H1 (cell line): ENCODE results near the gene SECISBP2. TPM values are rescaled to one million over a fixed set of nuclear protein-coding genes. Genes with fewer than 3 reads are reported as not detected.

Source experiments
- CTCF ChIA-PET: fragments of 300-600 bp; sonication (Branson Sonifier 250); formaldehyde crosslinking; loops from one replicate; lab custom pipeline; 2021; ENCODE audit not compliant: partially characterized antibody; lab: Charles Lee
- POLR2A ChIA-PET: fragments of 300-600 bp; sonication (Branson Sonifier 250); formaldehyde crosslinking; loops from one replicate; lab custom pipeline; 2021; ENCODE audit warnings: inconsistent platforms; ENCODE audit not compliant: partially characterized antibody; lab: Charles Lee
- DNase-seq, 2 experiments: peaks; one replicate each; pipeline versions ENCODE4 v3.0.0 to v3.0.0-alpha.2; 2010 to 2022; ENCODE audit warnings: low spot score in 2 of 2, low read depth in 1 of 2, mixed read lengths in 1 of 2
- FAIRE-seq: peaks from 2 replicates; lab custom pipeline; 2011; peaks lifted over from hg19 to GRCh38; lab: Jason Lieb, UNC
- H2AFZ ChIP-seq: 2 replicates; pipeline ENCODE4 v1.8.1; 2012; ENCODE audit warnings: low read length, inconsistent platforms
- H2AK5ac ChIP-seq: 2 replicates; pipeline ENCODE4 v1.6.1; 2013; ENCODE audit warnings: low read depth, low read length
- H2BK120ac ChIP-seq: replicated peaks from 2 replicates; pipeline ENCODE3; 2013; ENCODE audit warnings: low read depth, low read length, inconsistent platforms
- H2BK12ac ChIP-seq: 2 replicates; pipeline ENCODE4 v1.6.1; 2013; ENCODE audit warnings: low read depth, low read length
- H2BK15ac ChIP-seq: 2 replicates; pipeline ENCODE4 v1.6.1; 2013; ENCODE audit warnings: low read length
- H2BK20ac ChIP-seq: 2 replicates; pipeline ENCODE4 v1.6.1; 2013; ENCODE audit warnings: low read length
- H2BK5ac ChIP-seq: 2 replicates; pipeline ENCODE4 v1.6.1; 2013; ENCODE audit warnings: low read depth, low read length
- H3K14ac ChIP-seq: 2 replicates; pipeline ENCODE4 v1.6.1; 2013; ENCODE audit warnings: inconsistent platforms; ENCODE audit not compliant: insufficient read length
- H3K18ac ChIP-seq: 2 replicates; pipeline ENCODE4 v1.6.1; 2013; ENCODE audit warnings: low read length; ENCODE audit errors: extremely low read depth
- H3K23ac ChIP-seq: 2 replicates; pipeline ENCODE4 v1.6.1; 2013; ENCODE audit warnings: inconsistent platforms; ENCODE audit not compliant: insufficient read length
- H3K23me2 ChIP-seq: 2 replicates; pipeline ENCODE4 v1.6.1; 2013; ENCODE audit warnings: low read depth, low read length
- H3K27ac ChIP-seq: 2 replicates; pipeline ENCODE4 v1.6.1; 2011; ENCODE audit warnings: low read depth, low read length, inconsistent platforms
- H3K27me3 ChIP-seq, 4 experiments: replicated peaks in 1 of 4; 1 replicate in 1 of 4; 2 replicates in 3 of 4; pipeline versions ENCODE4 v1.6.1 to v1.8.1; 2011 to 2013; ENCODE audit warnings: low read length in 3 of 4, mild to moderate bottlenecking in 3 of 4, inconsistent platforms in 2 of 4, mixed read lengths in 2 of 4, moderate library complexity in 1 of 4; ENCODE audit not compliant: control insufficient read depth in 3 of 4, insufficient read depth in 3 of 4; ENCODE audit errors: extremely low read depth in 1 of 4
- H3K36me3 ChIP-seq, 4 experiments: 2 replicates each; pipeline versions ENCODE4 v1.6.1 to v1.8.1; 2011 to 2013; ENCODE audit warnings: mild to moderate bottlenecking in 4 of 4, low read length in 3 of 4, moderate library complexity in 2 of 4, control low read depth in 1 of 4, inconsistent platforms in 1 of 4; ENCODE audit not compliant: insufficient read depth in 4 of 4, control insufficient read depth in 2 of 4
- H3K4ac ChIP-seq: replicated peaks from 2 replicates; pipeline ENCODE3; 2013; ENCODE audit warnings: low read length, low read depth, mixed read lengths, inconsistent platforms; ENCODE audit not compliant: insufficient read length
- H3K4me1 ChIP-seq, 4 experiments: replicated peaks in 1 of 4; 1 replicate in 1 of 4; 2 replicates in 3 of 4; pipeline versions ENCODE4 v1.6.1 to v1.8.1; 2011 to 2013; ENCODE audit warnings: low read length in 3 of 4, inconsistent platforms in 2 of 4, mixed read lengths in 1 of 4; ENCODE audit not compliant: insufficient read depth in 4 of 4, control insufficient read depth in 3 of 4
- H3K4me2 ChIP-seq, 2 experiments: 2 replicates each; pipeline versions ENCODE4 v1.6.1 to v1.8.1; 2011 to 2013; ENCODE audit warnings: low read depth in 2 of 2, low read length in 2 of 2, control low read depth in 1 of 2, inconsistent platforms in 1 of 2, mild to moderate bottlenecking in 1 of 2; ENCODE audit not compliant: insufficient read depth in 1 of 2
- H3K4me3 ChIP-seq, 4 experiments: fragments of 200-600, 300-600 bp in 1 of 4; sonication (generic), shearing (Covaris generic), sonication (Bioruptor Twin) in 1 of 4; 2 replicates each; pipeline versions ENCODE4 v1.5.1 to v1.8.1; 2011 to 2016; ENCODE audit warnings: low read length in 4 of 4, low read depth in 3 of 4, control low read depth in 2 of 4, inconsistent platforms in 2 of 4, mild to moderate bottlenecking in 2 of 4, mixed read lengths in 1 of 4, moderate library complexity in 1 of 4; ENCODE audit not compliant: insufficient read depth in 2 of 4; ENCODE audit errors: extremely low read depth in 1 of 4
- H3K56ac ChIP-seq: replicated peaks from 2 replicates; pipeline ENCODE3; 2013; ENCODE audit warnings: low read depth, mild to moderate bottlenecking, mixed read lengths, low read length, inconsistent platforms; ENCODE audit not compliant: insufficient read length
- H3K79me1 ChIP-seq: 2 replicates; pipeline ENCODE4 v1.6.1; 2013; ENCODE audit warnings: low read depth, low read length, control low read depth
- H3K79me2 ChIP-seq, 2 experiments: 2 replicates each; pipeline versions ENCODE4 v1.6.1 to v1.8.1; 2012 to 2013; ENCODE audit warnings: low read length in 2 of 2, mild to moderate bottlenecking in 2 of 2, inconsistent platforms in 1 of 2; ENCODE audit not compliant: insufficient read depth in 2 of 2, control insufficient read depth in 1 of 2
- H3K9ac ChIP-seq, 4 experiments: replicated peaks in 1 of 4; 1 replicate in 1 of 4; 2 replicates in 3 of 4; pipeline versions ENCODE4 v1.6.1 to v1.8.1; 2011 to 2013; ENCODE audit warnings: low read depth in 3 of 4, low read length in 3 of 4, control low read depth in 2 of 4, mild to moderate bottlenecking in 2 of 4, moderate library complexity in 2 of 4, inconsistent platforms in 1 of 4; ENCODE audit errors: extremely low read depth in 1 of 4
- H3K9me3 ChIP-seq, 2 experiments: 2 replicates each; pipeline versions ENCODE4 v1.6.1 to v1.8.1; 2012 to 2013; ENCODE audit warnings: mild to moderate bottlenecking in 2 of 2, moderate library complexity in 2 of 2, control low read depth in 1 of 2, inconsistent platforms in 1 of 2, low read depth in 1 of 2, low read length in 1 of 2, mixed read lengths in 1 of 2; ENCODE audit not compliant: insufficient read depth in 2 of 2
- H4K20me1 ChIP-seq, 2 experiments: replicated peaks in 1 of 2; 2 replicates each; pipeline versions ENCODE3 to v1.8.1; 2011 to 2013; ENCODE audit warnings: inconsistent platforms in 2 of 2, low read length in 2 of 2, mild to moderate bottlenecking in 1 of 2; ENCODE audit not compliant: insufficient read depth in 2 of 2, control insufficient read depth in 1 of 2
- H4K5ac ChIP-seq: 2 replicates; pipeline ENCODE4 v1.6.1; 2013; ENCODE audit warnings: low read length, low read depth, mixed read lengths, inconsistent platforms; ENCODE audit not compliant: insufficient read length
- H4K8ac ChIP-seq: 2 replicates; pipeline ENCODE4 v1.8.0; 2013; ENCODE audit warnings: mild to moderate bottlenecking, moderate library complexity, low read length, inconsistent platforms; ENCODE audit not compliant: insufficient read depth; ENCODE audit errors: extremely low read depth
- H4K91ac ChIP-seq: replicated peaks from 2 replicates; pipeline ENCODE3; 2013; ENCODE audit warnings: low read length, mixed read lengths, inconsistent platforms; ENCODE audit not compliant: insufficient read length
- CREB1 ChIP-seq: IDR thresholded peaks from 2 replicates; pipeline ENCODE4 v1.6.1; 2012; ENCODE audit warnings: inconsistent platforms
- SAP30 ChIP-seq: fragments of 300-600 bp; sonication (generic); IDR thresholded peaks from 2 replicates; pipeline ENCODE4 v1.7.1; 2012; ENCODE audit warnings: low read length, moderate library complexity, mild to moderate bottlenecking, inconsistent platforms; ENCODE audit not compliant: insufficient read depth, insufficient replicate concordance
- SIN3A ChIP-seq, 2 experiments: IDR thresholded peaks in 1 of 2; conservative IDR thresholded peaks in 1 of 2; 2 replicates each; pipeline ENCODE4 v1.6.1; 2011 to 2012; ENCODE audit warnings: low read length in 2 of 2, improper control_type of control experiment in 1 of 2, low read depth in 1 of 2, mild to moderate bottlenecking in 1 of 2
- SP4 ChIP-seq: IDR thresholded peaks from 2 replicates; pipeline ENCODE4 v1.6.1; 2012; ENCODE audit warnings: low read length, inconsistent platforms
- TEAD4 ChIP-seq: IDR thresholded peaks from 2 replicates; pipeline ENCODE4 v1.6.1; 2012; ENCODE audit warnings: low read depth, low read length, inconsistent platforms, mixed read lengths
- ZNF274 ChIP-seq: IDR thresholded peaks from 2 replicates; pipeline ENCODE4 v1.7.0; 2012; ENCODE audit warnings: low read length, borderline replicate concordance; ENCODE audit errors: extremely low read depth
- WGBS, 2 experiments: shearing (Covaris generic) in 1 of 2; methylation state at CpG; one replicate each; pipeline versions ENCODE4 v1.1.6 to v1.1.7; 2013 to 2015; ENCODE audit warnings: low lambda C conversion rate in 2 of 2, mixed read lengths in 2 of 2, inconsistent platforms in 1 of 2, low coverage in 1 of 2, missing lambda C conversion rate in 1 of 2; ENCODE audit not compliant: insufficient replicate concordance in 2 of 2, insufficient coverage in 1 of 2, insufficient read length in 1 of 2; ENCODE audit errors: extremely low coverage in 1 of 2, missing lambda C conversion rate in 1 of 2; 5-methylcytosine and 5-hydroxymethylcytosine counted together
- polyA plus RNA-seq, 7 experiments: library from polyadenylated mRNA; depleted of rRNA in 3 of 7; stranded (reverse) in 5 of 7; unstranded in 2 of 7; fragments of >200 nt in 5 of 7; fragments of 200-250 nt in 2 of 7; gene quantifications; 1 replicate in 5 of 7; 2 replicates in 1 of 7; 4 replicates in 1 of 7; pipeline versions ENCODE4 v1.2.1 to v1.2.3, GENCODE V29; 2011 to 2013; ENCODE audit warnings: missing spikeins in 2 of 7, mixed read lengths in 2 of 7
- total RNA-seq: library from RNA; stranded (reverse); fragmentation: NEBNext Ultra II Directional; extraction: Animal tissue kit (Norgen Biotek cat#: 25700); gene quantifications from 2 replicates; pipeline ENCODE4 v1.2.1, GENCODE V29; 2021

The SECISBP2 gene
- total and polyA plus RNA-seq, 2 of the 8 experiments (the other 6 are each of a cell fraction or from before 2014, with no cell fraction given) = 39.0 to 61.7 TPM

- H2AFZ ChIP-seq = no peak overlapping the region
- H3K27ac ChIP-seq = no peak overlapping the region
- H4K8ac ChIP-seq = no peak overlapping the region
- no peak overlapping the region for H3K9ac ChIP-seq
- no peak overlapping the region for H4K5ac ChIP-seq
- no peak overlapping the region for H3K4me2 ChIP-seq
- no peak overlapping the region for H3K14ac ChIP-seq
- peaks cover 4 to 8% of the 10 kb centered on the region in 2 experiments for H4K20me1 ChIP-seq
- CTCF ChIA-PET = interaction anchor here (1.6 to 2.0 kb wide), 2 partner anchors 19 to 46 kb away, joined by 3 to 6 read pairs; no protein-coding TSS in a partner anchor
- no peak overlapping the region for H3K56ac ChIP-seq
- peaks cover 15 to 36% (median 24%) of the 10 kb centered on the region in 4 experiments; a peak in 7 of 8 replicates for H3K36me3 ChIP-seq
- 87% methylated on average over 14 of the region's 16 CpGs; no CpG with 5 or more reads in 1 of the 2 experiments for WGBS, 2 experiments
- no peaks in the 10 kb centered on the region for H3K9me3 ChIP-seq
- no peaks in the 10 kb centered on the region for H3K27me3 ChIP-seq
- H2BK5ac ChIP-seq = no peak overlapping the region; the same call in 1 of the 2 replicates
- H3K79me2 ChIP-seq = no peaks in the 10 kb centered on the region
- H3K4ac ChIP-seq = no peak overlapping the region
- TF ChIP-seq CREB1 (no peak), SAP30 (no peak), SIN3A (conservative IDR thresholded peaks at IDR 0.05 in 1 of 2, IDR thresholded peaks at IDR 0.05 in 1 of 2; ENCODE audit: low read depth in 1 of 2, low read length in 2 of 2) (no peak), SP4 (no peak), TEAD4 (0 out of 2 replicates have a peak, but pooled peaks have one; percentile 4), ZNF274 (no peak)
- H3K18ac ChIP-seq = no peak overlapping the region
- no peak overlapping the region for H2BK20ac ChIP-seq
- no peaks in the 10 kb centered on the region for H3K23me2 ChIP-seq
- no peak overlapping the region for H3K23ac ChIP-seq
- DNase-seq = no peak
- H2AK5ac ChIP-seq = no peak overlapping the region
- no peak overlapping the region for H2BK15ac ChIP-seq
- H2BK120ac ChIP-seq = no peak overlapping the region
- no peak overlapping the region for H4K91ac ChIP-seq
- no peaks in the 10 kb centered on the region; the same call in 1 of the 2 replicates for H3K79me1 ChIP-seq
- FAIRE-seq = no peak
- no peak overlapping the region for H3K4me3 ChIP-seq
- H3K4me1 ChIP-seq = no peaks in the 10 kb centered on the region
- H2BK12ac ChIP-seq = no peak overlapping the region
- POLR2A ChIA-PET = interaction anchor here (1.5 kb wide), 1 partner anchor 11 kb away, joined by 5 read pairs; no protein-coding TSS in a partner anchor
These were observed 64.9 kb downstream of the SECISBP2 start for GRCh38 chr9:89383030-89383720.
